Measurements from ENCODE around the gene SNX1.

Gene SNX1

DNA sequence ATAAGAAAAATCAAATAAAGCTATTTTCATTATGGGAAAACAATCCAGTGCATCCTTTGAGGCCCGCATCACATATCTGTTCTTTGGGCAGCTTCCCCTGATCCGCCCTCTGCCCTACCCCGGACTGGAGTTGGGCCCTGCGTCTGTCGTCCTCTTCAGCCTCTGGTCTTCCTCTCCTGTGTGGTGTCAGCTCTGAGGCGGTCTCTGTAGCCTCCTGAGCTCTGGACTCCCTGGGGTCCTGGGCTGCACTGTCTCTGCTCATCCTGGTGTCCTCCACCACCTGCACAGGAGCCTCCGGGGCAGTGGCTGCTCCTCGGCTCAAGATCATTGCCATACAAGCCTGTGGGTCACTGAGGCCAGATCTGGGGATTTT is 48.4 kb downstream of the SNX1 start:
- Histone ChIP-seq H3K36me3 (replicated peaks) (peaks cover 8% of the 10 kb centered on the region), H3K27ac (no peak overlapping the region), H3K4me3 (ENCODE audit: low read depth, low read length) (no peak overlapping the region), H3K27me3 (replicated peaks) (no peaks in the 10 kb centered on the region)
- in situ Hi-C loops (cut with HindIII; ENCODE audit: low pct_ligation_motif_present, low sequenced_read_pairs) = no loop called here
- TF ChIP-seq, protein P1, sequence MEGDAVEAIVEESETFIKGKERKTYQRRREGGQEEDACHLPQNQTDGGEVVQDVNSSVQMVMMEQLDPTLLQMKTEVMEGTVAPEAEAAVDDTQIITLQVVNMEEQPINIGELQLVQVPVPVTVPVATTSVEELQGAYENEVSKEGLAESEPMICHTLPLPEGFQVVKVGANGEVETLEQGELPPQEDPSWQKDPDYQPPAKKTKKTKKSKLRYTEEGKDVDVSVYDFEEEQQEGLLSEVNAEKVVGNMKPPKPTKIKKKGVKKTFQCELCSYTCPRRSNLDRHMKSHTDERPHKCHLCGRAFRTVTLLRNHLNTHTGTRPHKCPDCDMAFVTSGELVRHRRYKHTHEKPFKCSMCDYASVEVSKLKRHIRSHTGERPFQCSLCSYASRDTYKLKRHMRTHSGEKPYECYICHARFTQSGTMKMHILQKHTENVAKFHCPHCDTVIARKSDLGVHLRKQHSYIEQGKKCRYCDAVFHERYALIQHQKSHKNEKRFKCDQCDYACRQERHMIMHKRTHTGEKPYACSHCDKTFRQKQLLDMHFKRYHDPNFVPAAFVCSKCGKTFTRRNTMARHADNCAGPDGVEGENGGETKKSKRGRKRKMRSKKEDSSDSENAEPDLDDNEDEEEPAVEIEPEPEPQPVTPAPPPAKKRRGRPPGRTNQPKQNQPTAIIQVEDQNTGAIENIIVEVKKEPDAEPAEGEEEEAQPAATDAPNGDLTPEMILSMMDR (IDR thresholded peaks at IDR 0.05; ENCODE audit: low read depth, low read length, missing control alignments) = no peak
- DNase-seq = no peak

DNA sequence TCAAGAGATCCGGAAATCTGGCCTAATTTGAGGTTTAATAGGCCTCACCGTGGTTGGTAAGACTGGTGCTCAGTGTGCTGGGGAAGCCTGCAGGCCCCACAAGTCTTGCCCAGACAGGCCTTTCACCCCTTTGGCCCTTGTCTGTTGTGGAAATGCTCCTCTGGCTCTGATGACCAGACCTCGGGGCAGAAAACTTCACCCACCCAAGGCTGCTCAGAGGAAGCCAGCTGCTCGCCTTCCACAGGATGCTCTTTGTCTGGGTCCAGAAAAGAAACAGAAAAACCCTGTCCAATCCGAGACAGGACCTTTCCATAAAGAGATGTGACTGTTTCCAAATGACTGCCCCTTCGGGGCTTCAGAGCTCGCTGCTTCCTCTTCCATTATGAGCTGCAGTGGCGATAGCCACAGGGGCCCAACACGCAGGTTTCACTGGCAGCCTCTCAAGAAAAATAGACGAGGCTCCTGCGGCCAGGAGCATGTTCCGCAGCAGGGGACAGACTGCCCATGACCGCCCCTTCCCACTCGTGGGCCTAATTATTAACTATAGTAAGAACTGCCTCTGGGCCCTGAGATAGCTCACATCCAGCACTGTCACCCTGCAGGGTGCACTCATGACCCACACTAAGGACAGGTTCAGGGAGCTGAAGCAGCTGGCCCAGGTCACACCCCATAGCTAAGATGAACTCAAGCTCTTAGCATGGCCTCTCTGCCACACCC is 48.9 kb downstream of the SNX1 start:
- peaks cover 8% of the 10 kb centered on the region for H3K36me3 ChIP-seq (replicated peaks)

DNA sequence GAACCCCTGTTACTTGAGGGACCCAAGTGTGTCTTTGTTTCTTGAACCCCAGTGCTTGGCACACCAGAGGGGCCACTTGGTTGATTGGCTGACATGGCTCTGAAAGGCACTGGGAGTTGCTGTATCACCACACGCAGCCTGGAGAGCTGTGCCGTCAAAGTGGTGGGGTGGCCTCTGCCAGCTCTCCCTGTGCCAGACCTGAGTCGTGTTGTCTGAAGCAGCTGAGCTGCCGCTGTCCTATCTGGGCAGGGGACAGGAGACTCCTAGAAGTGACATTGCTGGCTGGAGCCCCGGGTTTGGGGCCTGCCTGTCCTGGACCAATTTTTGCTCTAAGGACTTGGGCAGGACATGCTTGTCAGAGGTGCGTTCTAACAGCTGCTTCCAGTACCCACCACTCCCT is 50.3 kb downstream of the SNX1 start:
- in situ Hi-C loops (cut with HindIII; ENCODE audit: low pct_ligation_motif_present, low sequenced_read_pairs) = no loop called here
- TF ChIP-seq, protein P1 (IDR thresholded peaks at IDR 0.05; ENCODE audit: low read depth, low read length, missing control alignments) = no peak
- Histone ChIP-seq H3K36me3 (replicated peaks) (peaks cover 6% of the 10 kb centered on the region), H3K27ac (no peak overlapping the region), H3K4me3 (ENCODE audit: low read depth, low read length) (no peak overlapping the region), H3K27me3 (replicated peaks) (no peaks in the 10 kb centered on the region)
- DNase-seq = no peak

More for the DNA sequence above, 48.9 kb downstream of the SNX1 start:
- in situ Hi-C loops (cut with HindIII; ENCODE audit: low pct_ligation_motif_present, low sequenced_read_pairs) = no loop called here
- DNase-seq = no peak
- Histone ChIP-seq H3K4me3 (ENCODE audit: low read depth, low read length) (no peak overlapping the region), H3K27me3 (replicated peaks) (no peaks in the 10 kb centered on the region), H3K27ac (no peak overlapping the region)
- TF ChIP-seq, protein P1 (IDR thresholded peaks at IDR 0.05; ENCODE audit: low read depth, low read length, missing control alignments) = no peak

DNA sequence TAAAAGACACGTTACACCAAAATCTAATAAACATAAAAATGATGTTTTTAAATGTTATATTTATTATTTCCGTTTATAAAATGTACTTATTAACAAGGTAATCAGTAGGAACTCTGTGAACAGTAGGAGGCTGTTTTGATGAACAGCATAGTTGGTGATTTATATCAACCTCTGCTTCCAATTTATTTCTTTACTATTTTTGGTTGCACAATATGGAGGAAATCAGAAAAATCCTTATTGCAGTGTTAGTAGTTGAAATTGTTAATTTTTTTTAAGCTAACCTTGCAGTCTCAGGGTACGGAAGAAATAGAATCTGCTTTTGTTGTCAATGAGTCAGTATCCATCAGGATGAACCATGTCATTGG is 50.7 kb downstream of the SNX1 start:
- in situ Hi-C loops (cut with HindIII; ENCODE audit: low pct_ligation_motif_present, low sequenced_read_pairs) = no loop called here
- DNase-seq = no peak
- no peak overlapping the region for H3K27ac ChIP-seq
- H3K27me3 ChIP-seq (replicated peaks) = no peaks in the 10 kb centered on the region
- peaks cover 3% of the 10 kb centered on the region for H3K36me3 ChIP-seq (replicated peaks)
- H3K4me3 ChIP-seq (ENCODE audit: low read depth, low read length) = no peak overlapping the region
- TF ChIP-seq, protein P1 (IDR thresholded peaks at IDR 0.05; ENCODE audit: low read depth, low read length, missing control alignments) = no peak

DNA sequence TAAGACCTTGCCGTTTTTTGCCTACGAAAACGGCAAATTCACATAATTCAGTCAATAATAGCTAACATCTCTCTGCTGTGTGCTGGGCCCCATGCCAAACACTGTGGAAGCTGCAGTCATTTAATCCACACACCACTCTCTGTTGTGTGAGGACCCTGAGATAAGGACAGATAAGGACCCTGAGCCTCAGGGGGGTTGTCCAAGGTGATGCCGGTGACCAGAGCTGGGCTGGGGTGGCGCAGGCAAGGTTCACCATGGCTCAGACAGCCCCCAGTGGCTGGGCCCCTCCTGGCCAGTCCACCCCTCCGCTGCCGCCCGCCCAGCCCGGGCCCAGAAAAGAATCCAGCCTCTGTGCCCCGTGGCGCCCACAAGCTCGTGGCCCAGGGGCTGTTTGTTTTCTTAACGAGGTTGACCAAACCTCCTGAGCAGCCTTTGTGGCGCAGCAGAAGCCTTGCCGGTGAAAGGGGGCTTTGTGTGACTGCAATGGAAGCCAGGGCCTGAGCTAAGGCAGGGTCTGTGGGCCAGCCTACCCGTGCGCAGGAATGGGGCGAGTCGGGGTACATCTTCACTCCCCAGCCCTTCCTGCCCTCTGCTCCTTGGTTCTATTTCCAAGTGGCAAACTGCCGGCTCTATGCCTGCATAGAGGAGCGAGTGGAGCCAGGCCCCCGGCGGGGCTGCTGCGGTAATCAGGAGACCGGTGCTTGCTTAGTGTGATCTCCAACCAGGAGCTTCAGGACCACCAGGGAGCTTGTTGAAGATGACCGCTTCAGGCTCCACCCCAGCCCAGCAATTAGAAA is 51.3 kb downstream of the SNX1 start:
- TF ChIP-seq, protein P1 (IDR thresholded peaks at IDR 0.05; ENCODE audit: low read depth, low read length, missing control alignments) = no peak
- Histone ChIP-seq H3K4me3 (ENCODE audit: low read depth, low read length) (no peak overlapping the region), H3K27ac (no peak overlapping the region), H3K27me3 (replicated peaks) (peaks cover 2% of the 10 kb centered on the region), H3K36me3 (replicated peaks) (no peaks in the 10 kb centered on the region)
- DNase-seq = peak; percentile 58
- in situ Hi-C loops (cut with HindIII; ENCODE audit: low pct_ligation_motif_present, low sequenced_read_pairs) = no loop called here

Measured in brain microvascular endothelial cell (primary cell).